NCI-H1105 treated with DMSO at 0.1 percent for 48 hours (cell line): ENCODE data around the gene AKR1C2.
"Not testable (repeated sequence)": the region's sequence is repeated elsewhere in the genome, so short reads cannot be mapped to it uniquely, and the experiment has no call there.

ENCODE experiments used
- DNase-seq: peaks from one replicate; lab custom pipeline; 2025; lab: John Stamatoyannopoulos, UW

The AKR1C2 gene

DNA sequence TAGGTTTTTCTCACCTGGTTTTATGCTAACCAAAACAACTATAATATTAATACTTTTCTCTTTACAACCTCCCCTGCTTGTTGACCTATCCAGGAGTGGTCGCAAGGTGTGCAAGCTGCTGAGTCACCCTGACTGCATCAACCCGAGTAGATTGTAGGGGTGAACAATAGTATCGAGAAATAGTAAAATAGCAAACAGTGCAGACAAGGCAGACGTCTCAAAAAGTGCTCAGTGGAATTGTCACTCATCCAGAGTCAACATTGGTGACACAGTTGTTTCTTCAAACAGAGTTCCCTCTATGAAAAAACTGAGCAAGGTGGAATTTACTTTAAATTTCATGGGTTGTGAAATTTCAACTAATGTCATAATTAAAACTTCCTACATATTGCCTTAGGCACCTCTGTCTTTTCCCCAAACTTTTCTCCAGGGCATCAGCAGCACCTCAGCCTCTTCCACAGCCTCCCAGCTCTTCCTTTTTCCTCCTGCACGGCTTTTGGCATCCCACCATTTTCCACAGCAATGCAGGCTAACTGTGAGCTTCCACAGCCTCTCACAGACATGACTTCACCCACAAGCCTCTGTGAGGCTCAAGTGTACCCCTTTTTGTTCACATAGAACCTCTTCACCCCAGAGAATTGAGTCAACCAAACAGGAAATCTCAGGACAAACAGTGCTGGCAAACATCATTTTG lies 46.6 kb downstream of the AKR1C2 start:
- DNase-seq, result not testable (repeated sequence)

DNA sequence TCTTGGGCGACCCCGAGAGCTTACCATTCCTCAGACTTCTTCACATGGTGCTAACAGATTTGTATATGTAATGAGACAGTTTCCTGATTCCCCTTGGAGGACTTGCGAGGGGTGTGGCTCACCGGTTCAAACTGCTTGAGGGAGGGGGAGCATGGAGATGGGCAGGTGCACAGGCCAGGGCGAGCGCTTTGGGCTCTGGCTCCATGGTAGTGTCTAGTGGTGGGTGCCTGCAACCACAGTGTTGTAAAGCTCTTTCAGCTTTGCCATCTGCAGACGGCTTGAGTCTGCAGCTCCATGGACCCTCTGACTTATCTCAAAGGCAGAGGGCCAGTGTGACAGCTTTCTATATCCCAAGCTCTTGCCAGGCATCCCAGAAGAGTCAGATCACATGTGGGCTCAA lies 47.6 kb downstream of the AKR1C2 start:
- not testable (repeated sequence) for DNase-seq

DNA sequence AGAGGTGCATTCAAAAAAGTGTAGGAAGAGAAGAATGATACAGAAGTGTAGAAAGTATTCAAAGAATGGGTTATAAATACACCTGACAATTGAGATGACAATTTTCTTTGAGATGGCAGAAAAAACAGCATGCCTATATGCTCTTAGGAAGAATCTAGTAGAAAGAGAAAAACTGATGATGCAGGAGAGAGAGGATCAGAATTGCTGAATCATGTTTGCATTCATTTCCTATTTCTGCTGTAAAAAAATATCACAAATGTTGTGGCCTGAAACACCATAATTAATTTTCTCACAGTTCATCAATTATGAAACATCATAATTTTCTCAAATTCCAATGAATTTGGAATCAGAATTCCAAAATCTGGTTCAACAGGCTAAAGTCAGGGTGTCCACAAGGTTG lies 50.3 kb downstream of the AKR1C2 start:
- no peak for DNase-seq

DNA sequence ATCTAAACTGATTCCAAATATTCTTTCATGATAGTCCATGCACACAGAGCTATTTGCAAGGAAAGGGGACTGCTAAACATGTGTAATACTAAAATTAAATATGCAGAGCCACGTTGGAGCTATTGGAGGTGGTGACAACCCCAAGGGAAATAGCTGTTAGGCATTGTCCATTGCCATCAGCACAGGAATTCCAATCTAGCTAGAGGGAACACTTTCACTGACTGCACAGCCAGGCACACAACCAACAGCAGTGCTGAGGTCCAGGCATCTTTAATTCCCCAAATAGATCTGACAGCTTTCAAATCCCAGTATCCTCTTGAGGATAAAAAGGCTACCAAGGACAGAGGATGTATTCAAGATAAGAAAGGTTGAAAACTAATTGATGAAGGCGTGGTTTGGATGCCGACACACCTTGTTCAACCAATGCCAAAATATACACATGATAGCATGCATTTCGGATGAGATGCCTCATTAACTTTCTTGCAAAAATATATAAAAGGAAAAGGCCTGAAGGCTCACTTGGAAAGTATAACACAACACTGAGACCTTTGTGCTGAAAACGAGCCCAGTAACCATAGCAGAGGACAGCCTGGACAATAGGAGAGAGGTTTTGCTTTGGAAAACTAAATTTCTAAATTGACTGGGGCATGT lies 52.0 kb downstream of the AKR1C2 start:
- not testable (repeated sequence) for DNase-seq

DNA sequence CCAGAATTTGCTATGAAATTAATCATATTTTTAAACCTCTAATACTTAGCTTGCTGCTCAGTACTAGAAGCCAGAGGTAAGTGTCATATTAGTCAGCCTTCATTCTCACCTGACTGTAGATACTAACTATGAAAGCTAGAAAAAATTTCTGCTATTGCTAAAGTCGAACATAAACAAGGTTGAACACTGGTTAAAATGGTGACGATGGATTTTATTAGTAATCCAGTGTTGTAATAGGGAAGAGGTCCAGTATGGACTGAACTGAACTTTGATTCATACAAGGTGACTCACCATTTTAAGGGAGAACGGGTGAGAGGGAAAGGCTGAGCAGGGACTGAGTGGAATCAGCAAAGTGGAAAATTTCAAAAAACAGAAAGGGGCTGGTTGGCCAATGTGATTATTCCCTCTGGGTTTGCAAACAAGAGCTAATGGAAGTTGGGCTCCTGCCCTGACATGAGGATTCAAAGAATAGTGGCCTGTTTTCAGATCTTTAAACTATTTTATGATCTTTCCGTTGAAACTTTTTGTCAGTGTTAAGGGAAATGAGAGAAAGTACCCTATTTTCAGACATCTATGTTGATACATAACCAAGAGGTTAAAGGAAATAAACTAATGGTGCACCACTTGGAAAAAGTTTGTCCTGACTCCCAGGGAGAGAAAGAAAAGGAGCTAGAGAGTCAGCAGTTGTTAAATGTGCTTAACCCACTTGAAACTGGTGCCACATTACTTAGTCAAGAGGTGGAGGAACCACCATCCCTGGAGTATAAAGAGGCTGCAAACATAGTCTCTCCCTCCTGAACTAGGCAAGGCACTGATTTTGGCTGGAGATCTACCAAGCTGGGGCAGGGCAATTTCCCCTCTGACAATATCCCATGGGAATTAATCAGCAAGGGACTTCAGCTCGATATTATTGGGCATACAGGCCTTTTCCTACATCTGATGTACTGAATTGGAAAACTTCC lies 55.7 kb downstream of the AKR1C2 start:
- no peak for DNase-seq

DNA sequence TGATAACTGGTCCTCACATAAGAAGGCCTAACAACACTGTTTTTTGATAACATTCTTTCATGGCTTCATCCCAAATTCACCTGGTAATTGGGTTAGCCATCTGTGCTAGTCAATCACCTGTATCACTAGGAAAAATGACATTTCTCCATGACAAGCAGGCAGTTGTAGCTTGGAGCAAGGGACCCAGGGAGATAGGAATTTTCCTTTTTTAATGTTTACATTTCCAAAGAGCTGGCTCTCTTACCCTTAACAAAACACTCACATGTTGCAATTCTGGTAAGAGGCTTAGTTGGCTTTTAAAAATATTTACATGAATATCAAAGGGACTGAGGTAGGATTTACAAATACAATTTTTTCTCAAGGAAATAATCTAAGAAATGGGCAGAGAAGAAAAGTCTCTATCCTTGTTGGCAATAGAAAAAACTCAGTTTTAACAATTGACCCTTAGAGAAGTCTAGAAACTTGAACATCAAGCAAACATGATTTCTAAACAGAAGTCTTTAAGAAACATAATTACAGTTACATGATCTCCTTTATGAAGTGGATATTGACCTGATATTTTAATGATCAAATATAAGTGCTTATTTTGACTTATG lies 56.5 kb downstream of the AKR1C2 start:
- no peak for DNase-seq

DNA sequence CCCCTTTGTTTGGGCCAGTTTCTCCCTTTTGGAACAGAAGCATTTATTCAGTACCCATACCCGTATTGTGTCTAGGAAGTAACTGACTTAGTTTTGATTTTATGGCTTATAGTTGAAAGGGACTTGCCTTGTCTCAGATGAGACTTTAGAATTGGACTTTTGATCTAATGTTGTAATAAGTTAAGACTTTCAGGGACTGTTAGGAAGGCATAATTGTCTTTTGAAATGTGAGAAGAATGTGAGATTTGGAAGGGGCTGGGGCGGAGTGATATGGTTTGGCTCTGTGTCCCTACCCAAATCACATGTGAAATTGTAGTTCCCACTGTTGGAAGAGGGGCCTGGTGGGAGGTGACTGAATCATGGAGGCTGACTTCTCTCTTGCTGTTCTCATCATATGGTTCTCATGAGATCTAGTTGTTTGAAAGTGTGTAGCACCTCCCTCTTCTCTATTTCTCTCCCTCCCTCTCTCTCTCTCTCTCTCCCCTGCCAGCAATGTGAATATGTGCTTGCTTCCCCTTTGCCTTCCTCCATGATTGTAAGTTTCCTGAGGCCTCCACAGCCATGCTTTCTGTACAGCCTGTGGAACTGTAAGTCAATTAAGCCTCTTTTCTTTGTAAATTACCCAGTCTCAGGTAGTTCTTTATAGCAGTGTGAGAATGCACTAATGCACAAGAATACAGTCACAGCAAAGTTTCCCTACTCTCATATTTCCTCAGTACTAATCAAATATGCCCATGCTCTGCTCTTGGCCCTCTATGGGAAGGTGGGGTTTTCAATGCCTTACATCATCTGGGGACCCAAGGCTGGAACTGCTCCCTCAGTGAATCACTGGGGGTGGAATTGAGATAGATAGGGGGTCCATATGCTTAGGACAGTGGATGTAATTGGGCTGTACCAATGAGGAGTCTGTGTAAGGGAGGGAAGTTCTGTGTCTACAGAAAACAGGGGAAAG lies 57.6 kb downstream of the AKR1C2 start:
- no peak for DNase-seq

DNA sequence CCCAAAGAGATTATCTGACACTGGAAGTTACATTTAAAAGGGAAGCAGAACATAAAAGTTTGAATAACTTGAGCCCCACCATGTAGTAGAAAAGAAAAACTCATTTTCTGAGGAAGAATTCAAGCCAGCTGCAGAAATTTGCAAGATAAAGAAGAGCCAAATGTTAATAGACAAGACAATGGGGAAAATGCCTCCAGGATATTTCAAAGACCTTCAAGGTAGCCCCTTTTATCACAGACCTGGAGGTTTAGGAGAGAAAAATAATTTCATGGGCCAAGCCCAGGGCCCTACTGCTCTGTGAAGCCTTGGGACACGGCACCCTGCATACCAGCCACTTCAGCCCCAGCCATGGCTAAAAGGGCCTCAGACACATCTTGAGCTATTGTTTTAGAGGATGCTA lies 58.8 kb downstream of the AKR1C2 start:
- DNase-seq, result no peak

DNA sequence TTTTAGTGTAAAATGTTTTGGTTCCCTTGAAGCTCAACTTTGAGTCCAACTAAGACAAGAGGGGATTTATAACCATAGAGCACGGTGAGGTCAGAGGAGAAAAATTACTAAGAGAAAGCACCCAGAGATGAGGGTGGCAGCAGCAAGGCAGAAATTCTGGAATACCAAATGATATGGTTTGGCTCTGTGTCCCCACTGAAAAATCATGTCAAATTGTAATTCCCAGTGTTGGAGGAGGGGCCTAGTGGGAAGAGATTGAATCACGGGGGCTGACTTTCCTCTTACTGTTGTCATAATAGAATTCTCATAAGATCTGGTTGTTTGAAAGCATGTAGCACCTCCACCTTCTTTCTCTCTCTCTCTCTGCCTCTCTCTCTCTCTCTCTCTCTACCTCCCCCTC lies 59.8 kb downstream of the AKR1C2 start:
- DNase-seq, result no peak

DNA sequence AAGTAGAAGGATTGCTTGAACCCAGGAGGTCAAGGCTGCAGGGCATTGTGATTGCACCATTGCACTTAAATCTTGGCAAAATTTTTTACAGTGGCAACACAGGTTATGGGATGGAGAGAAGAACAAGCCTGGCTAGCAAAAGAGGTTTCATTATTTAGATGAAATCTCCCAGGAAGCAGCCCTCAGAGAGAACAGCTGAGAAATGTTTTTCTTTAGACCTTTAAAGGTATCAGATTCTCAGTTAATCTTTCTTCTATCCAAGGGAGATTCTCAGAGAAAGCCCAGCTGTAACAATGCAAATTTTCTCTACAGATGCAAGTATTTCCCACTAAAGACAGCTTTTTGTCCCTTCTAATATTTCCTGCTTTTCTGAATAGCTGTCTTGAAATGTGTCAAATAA lies 60.2 kb downstream of the AKR1C2 start:
- not testable (repeated sequence) for DNase-seq

DNA sequence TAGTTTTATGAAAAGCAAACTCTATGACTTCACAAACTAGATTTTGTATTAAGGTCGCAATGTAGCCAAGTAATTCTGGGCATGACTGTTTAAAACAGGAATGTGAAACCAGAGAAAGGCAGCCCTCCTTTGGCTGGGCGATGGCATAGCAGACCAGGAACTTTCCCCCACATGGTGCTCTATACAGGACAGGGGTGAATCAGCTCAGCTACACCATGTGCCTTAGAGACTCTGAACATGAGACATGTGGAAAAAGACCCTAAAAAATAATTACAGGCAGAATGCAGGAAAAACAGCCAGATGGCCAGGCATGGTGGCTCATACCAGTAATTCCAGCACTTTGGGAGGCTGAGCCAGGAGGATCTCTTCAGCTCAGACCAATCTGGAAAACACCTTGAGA lies 60.7 kb downstream of the AKR1C2 start:
- not testable (repeated sequence) for DNase-seq

DNA sequence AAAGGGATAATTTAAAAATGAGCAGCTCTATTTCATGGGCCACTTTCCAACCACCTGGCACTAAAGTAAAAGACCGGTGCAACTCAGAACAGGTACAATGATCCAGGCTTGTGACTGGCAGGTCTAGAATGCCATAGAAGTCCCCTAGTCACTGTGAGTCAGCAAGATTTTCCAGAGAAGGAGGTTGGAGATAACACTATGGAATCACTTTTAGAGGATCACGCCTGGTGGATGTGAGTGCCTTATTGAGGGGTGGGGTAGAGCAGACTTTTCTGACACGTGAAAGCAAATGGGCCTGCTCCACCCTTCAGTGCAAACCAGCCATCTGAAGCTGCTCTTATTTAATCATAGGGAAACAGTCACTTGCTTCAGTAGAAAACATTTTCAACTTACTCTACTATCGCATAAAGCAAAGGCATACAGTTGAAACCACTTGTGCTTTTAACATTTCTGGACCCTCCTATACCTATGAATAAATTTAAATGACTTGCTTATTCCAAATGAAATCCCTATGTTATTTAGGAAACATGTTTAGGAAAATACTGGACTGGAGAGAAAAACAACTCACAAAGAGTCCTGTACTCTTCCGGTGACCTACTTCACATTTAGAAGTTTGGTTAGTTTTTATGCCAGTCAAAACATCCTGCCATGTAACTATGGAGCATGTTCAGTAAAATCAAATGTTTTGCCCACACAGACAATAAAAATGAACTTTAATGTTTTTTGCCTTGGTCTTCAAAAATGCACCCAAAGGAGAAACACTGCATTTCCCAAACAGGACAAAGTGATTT lies 61.9 kb downstream of the AKR1C2 start:
- DNase-seq, result no peak

DNA sequence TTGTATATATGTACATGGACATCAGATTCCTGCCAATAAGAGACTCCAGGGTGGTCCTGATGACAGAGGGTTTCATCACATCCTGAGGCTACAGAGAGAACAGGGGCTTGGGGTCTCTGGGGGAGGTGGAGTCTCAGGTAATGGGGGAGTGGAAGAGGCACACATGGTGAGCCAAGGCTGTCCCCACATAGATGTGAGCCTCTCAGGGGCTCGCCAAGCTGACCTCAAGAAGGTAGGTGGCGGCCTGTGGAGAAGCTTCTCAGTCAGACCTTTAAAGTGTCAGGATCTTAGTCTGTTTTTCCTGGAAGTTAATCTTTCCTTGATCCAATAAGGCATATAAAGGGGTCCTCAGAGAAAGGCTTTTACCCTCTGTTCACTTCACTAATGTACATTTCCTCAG lies 62.7 kb downstream of the AKR1C2 start:
- DNase-seq, result not testable (repeated sequence)

DNA sequence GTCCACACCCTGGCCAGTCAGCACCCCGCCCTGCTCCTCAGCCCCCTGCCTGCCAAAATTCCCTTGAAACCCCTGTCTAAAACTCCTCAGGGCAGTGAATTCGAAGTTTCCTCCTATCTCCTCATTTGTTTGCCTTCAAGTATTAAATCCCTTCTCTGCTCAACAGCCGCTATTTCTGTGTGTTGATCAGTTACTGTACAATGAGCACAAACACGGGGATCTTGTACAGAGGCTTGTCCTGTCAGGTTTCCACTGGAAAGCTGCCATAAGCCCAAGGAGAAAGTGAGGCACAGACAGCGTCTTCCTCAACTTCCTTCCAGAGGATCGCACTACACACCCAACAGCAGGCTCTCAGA lies 63.6 kb downstream of the AKR1C2 start:
- not testable (repeated sequence) for DNase-seq

DNA sequence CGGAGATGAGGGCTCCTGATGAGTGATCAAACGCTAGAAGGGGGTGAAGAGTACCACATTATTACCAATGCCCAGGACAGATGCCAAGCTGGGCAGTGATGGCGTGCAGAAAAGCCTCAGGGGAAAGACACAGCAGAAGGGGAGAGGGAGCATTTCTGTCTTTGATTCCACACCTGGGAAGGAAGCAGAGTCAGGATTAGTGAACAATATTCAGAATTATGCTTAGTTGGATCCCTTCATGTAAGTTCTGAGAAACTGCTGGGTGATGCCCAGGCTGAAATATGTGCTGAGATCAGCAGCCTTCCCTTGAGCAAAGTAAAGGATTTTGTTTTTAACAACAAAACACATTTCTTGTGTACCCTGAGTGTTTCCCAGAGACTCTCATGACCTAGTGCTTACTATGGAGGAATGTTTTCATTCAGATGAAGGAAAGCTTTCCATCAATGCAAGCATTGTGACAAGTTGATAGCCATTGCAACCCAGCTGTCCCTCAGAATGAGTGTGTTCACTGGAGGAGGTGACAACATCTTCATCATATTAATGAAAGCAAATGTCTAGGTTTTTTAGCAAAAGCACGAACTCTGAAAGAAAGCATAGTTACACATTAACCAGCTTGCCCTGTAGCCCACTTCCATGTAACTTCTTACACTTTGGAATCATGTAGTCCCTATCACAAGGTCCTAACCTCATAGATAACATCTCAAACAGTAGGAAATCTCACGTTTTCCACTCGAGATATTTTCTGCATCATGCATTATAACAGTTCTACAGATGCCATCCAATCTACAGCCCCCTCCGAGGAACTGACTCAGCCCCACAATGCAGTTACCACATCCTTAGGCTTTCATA lies 64.2 kb downstream of the AKR1C2 start:
- DNase-seq, result no peak
